ENCODE results near the gene HPCAL1. TPM values are rescaled to one million over a fixed set of nuclear protein-coding genes. Genes with fewer than 3 reads are reported as not detected.

The HPCAL1 gene
- 35.4 TPM for polyA plus RNA-seq (2013)

DNA sequence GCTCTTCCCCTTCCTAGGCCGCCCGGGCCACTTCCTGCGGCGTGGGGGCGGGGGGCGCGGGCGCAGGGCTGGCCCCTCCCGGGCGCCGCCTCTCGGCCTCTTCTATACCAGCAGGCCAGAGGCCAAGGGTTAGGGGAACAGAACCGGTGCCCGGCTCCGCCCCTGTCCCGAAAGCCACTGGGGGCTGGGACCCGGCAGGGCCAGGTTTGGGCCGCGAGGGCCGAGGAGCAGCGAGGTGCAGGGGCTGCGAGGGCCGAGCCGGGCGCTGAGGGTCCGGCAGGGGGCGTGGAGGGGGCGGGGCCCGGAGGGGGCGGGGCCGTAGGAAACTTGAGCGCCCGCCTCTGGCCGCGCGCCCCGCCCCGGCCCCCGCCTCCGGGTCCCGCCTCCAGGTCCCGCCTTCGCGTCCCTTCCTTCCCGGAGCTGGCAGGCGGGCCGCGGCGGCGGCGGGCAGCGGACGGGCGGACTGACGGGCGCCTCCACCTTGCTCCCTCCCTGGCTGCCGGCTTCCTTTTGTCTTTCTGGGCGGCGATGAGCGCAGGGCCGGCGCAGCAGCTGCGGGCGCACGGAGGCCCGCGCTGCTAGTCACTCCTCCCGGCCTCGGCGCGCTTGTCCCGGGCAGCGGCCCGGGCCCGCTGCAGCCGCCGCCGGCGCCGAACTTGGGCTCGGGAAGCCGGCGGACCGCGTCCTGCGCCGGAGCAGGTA, at the start of gene HPCAL1:
Gene HPCAL1 (plus strand): TSS at position 426 of the 702 bp plus-strand sequence. CDS start 116,854 bp downstream, outside the sequence.
- WGBS (ENCODE audit: insufficient coverage), result under 1% methylated on average over 62 of the region's 87 CpGs
- no peaks in the 10 kb centered on the region for H3K27me3 ChIP-seq (replicated peaks in 2 of 5; ENCODE audit: control insufficient read depth in 4 of 5, insufficient read depth in 5 of 5, low read length in 4 of 5)
- ChIA-PET POLR2A (interaction anchor here (1.3 to 1.5 kb wide), 2 partner anchors 77 to 106 kb away, joined by 3 to 4 read pairs; no protein-coding TSS in a partner anchor), CTCF (interaction anchor here (0.5 to 6.2 kb wide), 18 partner anchors 8 to 132 kb away, joined by 3 to 76 read pairs (median 6); no protein-coding TSS in a partner anchor)
- no peaks in the 10 kb centered on the region for H3K36me3 ChIP-seq (ENCODE audit: control insufficient read depth in 4 of 4, insufficient read depth in 4 of 4, low read length in 3 of 4)
- no peaks in the 10 kb centered on the region for H3K9me3 ChIP-seq (ENCODE audit: control extremely low read depth in 1 of 5, control insufficient read depth in 4 of 5, insufficient read depth in 2 of 5, low read depth in 1 of 5, low read length in 4 of 5)
- H3K4me3 ChIP-seq (ENCODE audit: control insufficient read depth in 1 of 7, extremely low read depth in 1 of 7, insufficient read depth in 4 of 7, low read depth in 2 of 7, low read length in 6 of 7), result peak within 1 kb of the TSS; percentile 78 to 96 (median 91)
- H3K4me1 ChIP-seq (ENCODE audit: control extremely low read depth in 1 of 4, control insufficient read depth in 4 of 4, insufficient read depth in 4 of 4, low read length in 3 of 4), result peaks cover 13 to 70% (median 65%) of the 10 kb centered on the region in 4 experiments
- H3K27ac ChIP-seq (ENCODE audit: insufficient read depth in 1 of 2, low read depth in 1 of 2, low read length in 2 of 2, poor library complexity in 1 of 2, severe bottlenecking in 2 of 2), result peak within 1 kb of the TSS in 1 of 2 experiments; percentile 68
- DNase-seq, result peak; percentile 78 to 88 (median 84)

DNA sequence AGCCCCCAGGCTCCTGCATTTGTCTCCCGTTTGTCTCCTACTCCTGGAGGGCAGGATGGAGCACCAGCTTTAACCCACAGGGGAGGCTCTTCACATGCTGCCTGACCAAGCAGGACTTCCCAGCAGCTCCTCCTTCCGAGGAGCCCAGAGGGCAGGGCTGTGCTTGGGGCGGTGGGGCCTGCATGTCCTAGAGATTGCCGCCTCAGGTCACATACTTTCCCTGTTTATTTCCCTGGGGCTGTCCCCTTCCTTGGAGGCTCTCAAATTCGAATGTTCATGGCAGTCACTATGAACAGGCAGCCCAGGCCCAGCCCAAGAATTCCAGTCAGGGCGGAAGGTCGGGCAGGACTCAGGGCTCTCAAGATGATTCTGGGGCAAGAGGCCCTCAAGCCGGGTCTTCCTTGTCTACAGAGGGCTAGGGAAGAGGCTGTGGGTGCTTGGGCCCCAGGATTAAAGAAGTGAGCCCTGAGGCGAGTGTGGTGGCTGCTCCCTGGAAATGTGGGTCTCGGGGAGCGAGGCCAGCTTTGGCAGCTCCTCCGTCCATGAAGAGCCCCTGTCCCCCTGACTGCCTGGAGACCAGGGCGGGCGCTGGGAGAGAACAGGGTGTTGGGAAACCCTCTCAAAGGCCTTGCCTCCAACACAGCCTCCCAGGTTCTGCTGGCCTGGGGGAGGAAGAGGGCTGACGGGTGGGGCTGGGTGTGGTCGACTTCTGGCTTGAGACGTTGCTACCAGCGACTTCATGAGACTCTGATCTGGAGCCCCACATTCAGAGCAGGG, 48.9 kb upstream of the HPCAL1 start:
- no peak overlapping the region for H3K4me3 ChIP-seq (ENCODE audit: control insufficient read depth in 1 of 7, extremely low read depth in 1 of 7, insufficient read depth in 4 of 7, low read depth in 2 of 7, low read length in 6 of 7)
- ChIA-PET POLR2A (no interaction called here), CTCF (interaction anchor here (1.3 kb wide), 1 partner anchor 11 kb away, joined by 4 read pairs; no protein-coding TSS in a partner anchor)
- no peaks in the 10 kb centered on the region for H3K27me3 ChIP-seq (replicated peaks in 2 of 5; ENCODE audit: control insufficient read depth in 4 of 5, insufficient read depth in 5 of 5, low read length in 4 of 5)
- H3K9me3 ChIP-seq (ENCODE audit: control extremely low read depth in 1 of 5, control insufficient read depth in 4 of 5, insufficient read depth in 2 of 5, low read depth in 1 of 5, low read length in 4 of 5), result peaks cover 6 to 18% (median 10%) of the 10 kb centered on the region in 5 experiments
- peaks cover 0 to 22% (median 15%) of the 10 kb centered on the region in 4 experiments for H3K4me1 ChIP-seq (ENCODE audit: control extremely low read depth in 1 of 4, control insufficient read depth in 4 of 4, insufficient read depth in 4 of 4, low read length in 3 of 4)
- 96% methylated on average over 17 of the region's 18 CpGs for WGBS (ENCODE audit: insufficient coverage)
- peak overlapping the region in 1 of 2 experiments; percentile 54 for H3K27ac ChIP-seq (ENCODE audit: insufficient read depth in 1 of 2, low read depth in 1 of 2, low read length in 2 of 2, poor library complexity in 1 of 2, severe bottlenecking in 2 of 2)
- DNase-seq, result no peak
- no peaks in the 10 kb centered on the region for H3K36me3 ChIP-seq (ENCODE audit: control insufficient read depth in 4 of 4, insufficient read depth in 4 of 4, low read length in 3 of 4)

DNA sequence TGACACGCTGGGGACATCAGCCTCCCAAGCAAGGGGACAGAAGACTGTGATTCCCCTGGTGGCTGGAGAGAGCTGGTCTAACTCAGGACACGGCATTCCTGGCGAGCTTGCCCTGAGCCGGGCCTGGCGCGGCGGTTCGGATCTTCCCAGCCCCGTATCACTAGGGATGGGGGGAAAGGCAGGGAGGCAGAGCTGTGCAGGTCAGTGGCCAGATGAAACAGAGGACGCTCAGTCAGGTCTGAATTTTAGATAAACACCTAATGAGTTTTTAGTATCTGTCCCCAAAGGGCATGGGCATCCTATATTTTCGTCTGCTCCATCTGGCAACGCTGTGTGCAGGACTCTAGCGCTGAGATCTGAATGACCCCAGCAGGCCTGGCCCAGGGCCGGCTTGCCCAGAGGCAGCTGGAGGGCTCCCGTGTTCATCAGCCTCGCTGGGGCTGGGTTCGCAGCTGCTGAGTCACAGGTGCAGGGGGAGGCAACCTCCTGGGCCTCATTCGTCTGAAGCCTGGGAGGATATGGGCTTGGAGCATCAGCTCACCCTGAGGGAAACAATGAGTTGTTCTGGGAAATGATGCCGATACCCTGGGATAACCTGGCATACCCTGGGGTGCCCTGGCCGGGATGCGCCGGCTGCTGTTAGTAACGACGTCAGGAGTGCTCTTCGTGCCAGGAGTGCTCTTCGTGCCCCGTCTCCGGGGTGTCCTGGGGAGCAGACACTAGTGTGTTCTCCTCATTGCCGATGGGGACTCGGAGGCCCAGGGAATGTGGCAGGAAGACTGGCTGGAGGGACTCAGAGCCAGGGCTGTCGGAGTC, 48.1 kb upstream of the HPCAL1 start:
- no peak overlapping the region for H3K27ac ChIP-seq (ENCODE audit: insufficient read depth in 1 of 2, low read depth in 1 of 2, low read length in 2 of 2, poor library complexity in 1 of 2, severe bottlenecking in 2 of 2)
- peak in 1 of 3 donors; percentile 27 for DNase-seq
- no peaks in the 10 kb centered on the region for H3K27me3 ChIP-seq (replicated peaks in 2 of 5; ENCODE audit: control insufficient read depth in 4 of 5, insufficient read depth in 5 of 5, low read length in 4 of 5)
- H3K36me3 ChIP-seq (ENCODE audit: control insufficient read depth in 4 of 4, insufficient read depth in 4 of 4, low read length in 3 of 4), result no peaks in the 10 kb centered on the region
- peaks cover 5 to 15% (median 9%) of the 10 kb centered on the region in 5 experiments for H3K9me3 ChIP-seq (ENCODE audit: control extremely low read depth in 1 of 5, control insufficient read depth in 4 of 5, insufficient read depth in 2 of 5, low read depth in 1 of 5, low read length in 4 of 5)
- POLR2A ChIA-PET, result no interaction called here
- H3K4me1 ChIP-seq (ENCODE audit: control extremely low read depth in 1 of 4, control insufficient read depth in 4 of 4, insufficient read depth in 4 of 4, low read length in 3 of 4), result peaks cover 0 to 22% (median 15%) of the 10 kb centered on the region in 4 experiments
- CTCF ChIA-PET, result no interaction called here
- WGBS (ENCODE audit: insufficient coverage), result 88% methylated on average over 30 of the region's 31 CpGs
- H3K4me3 ChIP-seq (ENCODE audit: control insufficient read depth in 1 of 7, extremely low read depth in 1 of 7, insufficient read depth in 4 of 7, low read depth in 2 of 7, low read length in 6 of 7), result no peak overlapping the region

DNA sequence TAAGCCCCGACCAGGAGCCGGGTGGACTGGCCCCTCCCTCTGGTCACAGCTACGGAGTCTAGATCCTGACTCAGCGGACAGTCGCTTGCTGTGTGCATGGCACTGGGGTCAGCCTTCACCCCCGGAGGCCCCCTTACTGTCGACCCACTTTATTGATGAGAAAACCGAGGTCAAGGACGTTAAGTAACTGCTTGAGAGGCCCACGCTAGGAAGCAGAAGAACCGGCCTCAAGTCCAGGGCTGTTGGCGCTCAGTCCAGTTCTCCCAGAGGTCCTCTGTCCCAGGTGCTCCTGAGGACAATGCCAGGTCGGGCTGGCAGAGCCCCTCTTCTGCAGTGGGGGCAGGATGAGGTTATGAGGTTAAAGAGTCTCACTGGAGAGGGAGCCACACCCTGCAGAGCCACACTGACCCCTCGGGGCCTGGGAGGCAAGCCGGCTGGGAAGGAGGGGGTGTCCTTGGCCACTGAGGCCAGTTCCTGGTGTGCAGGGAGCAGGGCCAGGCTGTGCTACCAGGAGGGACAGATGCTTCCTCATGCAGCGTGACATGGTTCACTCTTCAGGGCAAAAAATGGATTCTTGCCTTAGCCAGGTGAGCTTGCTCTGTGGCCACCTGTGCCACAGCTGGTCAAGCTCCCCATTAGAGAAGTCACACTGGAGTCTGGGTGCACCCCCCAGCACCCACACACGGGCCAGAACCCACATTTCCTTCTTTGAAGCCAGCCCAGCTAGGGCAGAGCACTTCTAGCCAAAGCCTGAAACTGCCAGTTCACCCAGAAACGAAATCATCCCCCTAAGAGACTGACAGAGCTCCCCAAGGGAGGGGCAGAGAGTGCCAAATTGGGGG, 47.3 kb upstream of the HPCAL1 start:
- DNase-seq, result no peak
- Histone ChIP-seq H3K9me3 (ENCODE audit: control extremely low read depth in 1 of 5, control insufficient read depth in 4 of 5, insufficient read depth in 2 of 5, low read depth in 1 of 5, low read length in 4 of 5) (peaks cover 3 to 7% (median 4%) of the 10 kb centered on the region in 5 experiments), H3K27me3 (replicated peaks in 2 of 5; ENCODE audit: control insufficient read depth in 4 of 5, insufficient read depth in 5 of 5, low read length in 4 of 5) (no peaks in the 10 kb centered on the region), H3K36me3 (ENCODE audit: control insufficient read depth in 4 of 4, insufficient read depth in 4 of 4, low read length in 3 of 4) (no peaks in the 10 kb centered on the region), H3K4me1 (ENCODE audit: control extremely low read depth in 1 of 4, control insufficient read depth in 4 of 4, insufficient read depth in 4 of 4, low read length in 3 of 4) (peaks cover 0 to 22% (median 15%) of the 10 kb centered on the region in 4 experiments), H3K4me3 (ENCODE audit: control insufficient read depth in 1 of 7, extremely low read depth in 1 of 7, insufficient read depth in 4 of 7, low read depth in 2 of 7, low read length in 6 of 7) (no peak overlapping the region), H3K27ac (ENCODE audit: insufficient read depth in 1 of 2, low read depth in 1 of 2, low read length in 2 of 2, poor library complexity in 1 of 2, severe bottlenecking in 2 of 2) (no peak overlapping the region)
- POLR2A ChIA-PET, result interaction anchor here (0.8 kb wide), 1 partner anchor 167 kb away, joined by 3 read pairs; no protein-coding TSS in a partner anchor
- WGBS (ENCODE audit: insufficient coverage), result 96% methylated on average over 16 of the region's 18 CpGs
- CTCF ChIA-PET, result interaction anchor here (0.8 to 1.3 kb wide), 3 partner anchors 15 to 180 kb away, joined by 3 to 5 read pairs (median 3); no protein-coding TSS in a partner anchor

DNA sequence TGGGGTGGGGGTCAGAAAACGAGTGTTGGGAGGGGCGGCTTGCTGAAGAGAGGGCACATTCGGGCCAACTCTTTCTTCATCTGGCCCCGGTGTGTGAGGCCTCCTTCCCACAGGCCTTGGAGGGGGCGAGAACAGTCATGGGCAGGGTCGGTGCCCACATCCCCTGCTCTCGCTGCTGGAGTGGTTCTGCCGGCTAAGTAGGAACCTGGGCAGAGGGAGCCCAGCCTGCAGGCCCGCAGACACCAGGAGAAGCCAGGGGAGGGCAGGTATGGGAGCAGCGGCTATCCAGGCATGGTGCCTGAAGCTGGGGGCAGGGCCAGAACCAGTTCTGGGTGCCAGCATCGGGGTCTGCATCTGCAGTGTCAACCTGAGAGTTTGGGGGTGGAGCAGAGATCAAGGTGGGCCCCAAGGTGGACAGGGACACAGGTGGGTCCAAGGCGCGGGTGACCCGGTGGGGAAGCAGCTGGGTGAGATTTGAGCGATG, 46.6 kb upstream of the HPCAL1 start:
- ChIA-PET CTCF (interaction anchor here (0.8 to 1.3 kb wide), 3 partner anchors 14 to 179 kb away, joined by 3 to 5 read pairs (median 3); no protein-coding TSS in a partner anchor), POLR2A (interaction anchor here (0.8 kb wide), 1 partner anchor 166 kb away, joined by 3 read pairs; no protein-coding TSS in a partner anchor)
- no peaks in the 10 kb centered on the region for H3K36me3 ChIP-seq (ENCODE audit: control insufficient read depth in 4 of 4, insufficient read depth in 4 of 4, low read length in 3 of 4)

More for the DNA sequence above, 46.6 kb upstream of the HPCAL1 start:
- 77% methylated on average over 12 of the region's 15 CpGs for WGBS (ENCODE audit: insufficient coverage)
- Histone ChIP-seq H3K27me3 (replicated peaks in 2 of 5; ENCODE audit: control insufficient read depth in 4 of 5, insufficient read depth in 5 of 5, low read length in 4 of 5) (no peaks in the 10 kb centered on the region), H3K9me3 (ENCODE audit: control extremely low read depth in 1 of 5, control insufficient read depth in 4 of 5, insufficient read depth in 2 of 5, low read depth in 1 of 5, low read length in 4 of 5) (peaks cover 0 to 1% (median under 1%) of the 10 kb centered on the region in 5 experiments), H3K4me3 (ENCODE audit: control insufficient read depth in 1 of 7, extremely low read depth in 1 of 7, insufficient read depth in 4 of 7, low read depth in 2 of 7, low read length in 6 of 7) (no peak overlapping the region), H3K27ac (ENCODE audit: insufficient read depth in 1 of 2, low read depth in 1 of 2, low read length in 2 of 2, poor library complexity in 1 of 2, severe bottlenecking in 2 of 2) (no peak overlapping the region), H3K4me1 (ENCODE audit: control extremely low read depth in 1 of 4, control insufficient read depth in 4 of 4, insufficient read depth in 4 of 4, low read length in 3 of 4) (peaks cover 0 to 22% (median 15%) of the 10 kb centered on the region in 4 experiments)
- DNase-seq, result peak in 1 of 3 donors; percentile 36
